ENCODE data around the gene OR3A2.
A peak's percentile ranks its signal among the peaks of the same experiment; 100 is the strongest.
"Not testable (repeated sequence)": the region's sequence is repeated elsewhere in the genome, so short reads cannot be mapped to it uniquely, and the experiment has no call there.

OR3A2 gene

DNA sequence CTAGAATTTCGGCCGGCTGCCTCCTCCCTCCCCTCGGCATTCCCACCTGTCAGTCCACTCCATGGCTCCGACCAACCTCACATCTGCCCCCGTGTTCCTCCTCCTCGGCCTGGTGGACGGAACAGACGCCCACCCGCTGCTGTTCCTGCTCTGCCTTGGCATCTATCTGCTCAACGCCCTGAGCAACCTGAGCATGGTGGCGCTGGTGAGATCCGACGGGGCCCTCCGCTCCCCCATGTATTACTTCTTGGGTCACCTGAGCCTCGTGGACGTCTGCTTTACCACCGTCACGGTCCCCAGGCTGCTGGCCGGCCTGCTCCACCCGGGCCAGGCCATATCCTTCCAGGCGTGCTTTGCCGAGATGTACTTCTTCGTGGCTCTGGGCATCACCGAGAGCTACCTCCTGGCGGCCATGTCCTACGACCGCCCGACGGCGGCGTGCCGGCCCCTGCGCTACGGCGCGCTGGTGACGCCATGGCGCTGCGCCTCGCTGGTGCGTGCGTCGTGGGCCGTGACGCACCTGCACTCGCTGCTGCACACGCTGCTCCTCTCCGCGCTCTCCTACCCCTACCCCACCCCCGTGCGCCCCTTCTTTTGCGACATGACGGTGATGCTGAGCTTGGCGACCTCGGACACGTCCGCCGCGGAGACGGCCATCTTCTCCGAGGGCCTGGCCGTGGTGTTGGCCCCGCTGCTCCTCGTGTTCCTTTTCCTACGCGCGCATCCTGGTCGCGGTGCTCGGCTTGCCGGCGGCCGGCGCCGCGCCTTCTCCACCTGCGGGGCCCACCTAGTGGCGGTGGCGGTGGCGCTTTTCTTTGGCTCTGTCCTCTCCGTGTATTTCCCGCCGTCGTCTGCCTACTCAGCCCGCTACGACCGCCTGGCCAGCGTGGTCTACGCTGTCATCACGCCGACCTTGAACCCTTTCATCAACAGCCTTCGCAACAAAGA is at the start of gene OR3A2:
TSS of gene OR3A2 (minus strand) at position 440 of the 948 bp plus-strand sequence.
- ATAC-seq (replicated peaks) (peak; percentile 70 to 94), DNase-seq (no peak)
- no peaks in the 10 kb centered on the region for H3K36me3 Mint-ChIP-seq
- H3K27me3 Mint-ChIP-seq = peaks cover 43 to 48% of the 10 kb centered on the region in 2 donors
- peaks cover 2 to 11% of the 10 kb centered on the region in 2 donors for H3K4me1 Mint-ChIP-seq
- H3K27ac Mint-ChIP-seq = peak within 1 kb of the TSS; percentile 72
- H3K4me3 Mint-ChIP-seq = peak within 1 kb of the TSS; percentile 64 to 82
- H3K9me3 Mint-ChIP-seq = peaks cover 0 to 3% of the 10 kb centered on the region in 2 donors

DNA sequence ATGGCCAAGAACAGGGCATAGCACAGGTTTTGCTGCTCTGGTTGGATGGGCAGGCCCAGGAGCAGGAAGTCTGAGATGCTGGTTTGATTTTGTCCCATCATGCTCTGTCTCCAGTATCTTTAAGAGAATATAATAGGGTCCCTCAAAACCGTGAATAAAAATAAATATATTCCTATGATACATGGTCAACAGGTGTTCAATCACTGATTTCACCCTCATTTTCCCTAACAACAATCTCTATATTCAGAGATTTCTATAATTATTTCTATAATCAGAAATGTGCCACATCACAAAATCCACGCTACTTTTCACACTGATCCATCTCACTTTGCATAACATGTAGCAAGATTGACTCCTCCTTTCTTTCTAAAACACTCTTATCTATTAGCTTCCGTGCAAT is 47.6 kb upstream of the OR3A2 start, which contains the start of gene OR1E2:
TSS of gene OR1E2 (minus strand) at position 101 of the 400 bp plus-strand sequence. CDS start at position 101, 0 bp downstream.
- H3K4me1 Mint-ChIP-seq = peaks cover 0 to 4% of the 10 kb centered on the region in 2 donors
- H3K27me3 Mint-ChIP-seq = peaks cover 14 to 43% of the 10 kb centered on the region in 2 donors
- H3K9me3 Mint-ChIP-seq = peaks cover 4 to 10% of the 10 kb centered on the region in 2 donors
- ATAC-seq (replicated peaks) (no peak), DNase-seq (no peak)
- no peak within 1 kb of the TSS for H3K27ac Mint-ChIP-seq
- H3K4me3 Mint-ChIP-seq = no peak within 1 kb of the TSS
- no peaks in the 10 kb centered on the region for H3K36me3 Mint-ChIP-seq

DNA sequence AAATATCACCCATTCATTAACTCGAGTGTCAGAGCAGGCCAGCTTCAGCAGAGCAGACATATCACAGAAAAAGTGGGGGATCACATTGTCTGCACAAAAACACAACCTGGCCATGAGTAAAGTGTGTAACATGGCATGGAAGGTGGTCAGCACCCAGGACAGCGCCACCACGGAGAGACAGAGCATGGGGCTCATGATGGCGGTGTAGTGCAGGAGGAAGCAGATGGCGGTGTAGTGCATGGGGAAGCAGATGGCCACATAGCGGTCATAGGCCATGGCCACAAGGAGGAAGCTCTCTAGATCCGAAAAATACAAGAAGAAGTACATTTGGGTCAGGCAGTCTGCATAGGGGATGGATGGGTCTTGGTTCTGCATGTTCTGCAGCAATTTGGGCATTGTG is 47.1 kb upstream of the OR3A2 start:
- not testable (repeated sequence) for H3K27ac Mint-ChIP-seq, H3K4me3 Mint-ChIP-seq, DNase-seq, H3K4me1 Mint-ChIP-seq, H3K36me3 Mint-ChIP-seq
- H3K27me3 Mint-ChIP-seq = peaks cover 14 to 44% of the 10 kb centered on the region in 2 donors
- H3K9me3 Mint-ChIP-seq = peaks cover 4 to 10% of the 10 kb centered on the region in 2 donors
- ATAC-seq (replicated peaks) = peak; percentile 61 to 71

DNA sequence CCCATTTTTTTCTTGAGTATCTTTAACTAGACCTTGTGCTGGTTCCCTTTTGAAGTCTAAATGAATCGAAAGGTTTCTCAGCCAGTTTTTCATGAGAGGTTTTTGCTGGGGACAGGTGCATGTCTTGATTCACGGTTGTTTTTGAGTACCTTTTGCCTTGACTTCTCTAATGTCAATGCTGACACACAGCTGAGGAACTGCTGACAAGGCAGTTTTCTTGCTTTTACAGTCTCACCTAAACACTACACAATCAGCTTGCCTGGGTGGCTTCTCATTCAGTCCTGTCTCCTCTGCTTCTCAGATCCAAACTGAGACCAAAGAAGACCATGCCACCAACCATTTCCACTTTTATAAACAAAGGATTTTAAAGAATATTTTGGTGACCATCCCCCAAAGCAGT is 32.1 kb upstream of the OR3A2 start:
- no peak for ATAC-seq (replicated peaks)
- no peak for DNase-seq
- H3K4me3 Mint-ChIP-seq = no peak overlapping the region
- peaks cover 25 to 30% of the 10 kb centered on the region in 2 donors for H3K27me3 Mint-ChIP-seq
- no peak overlapping the region for H3K27ac Mint-ChIP-seq
- H3K36me3 Mint-ChIP-seq = no peaks in the 10 kb centered on the region
- H3K9me3 Mint-ChIP-seq = peaks cover 2 to 4% of the 10 kb centered on the region in 2 donors
- no peaks in the 10 kb centered on the region for H3K4me1 Mint-ChIP-seq

DNA sequence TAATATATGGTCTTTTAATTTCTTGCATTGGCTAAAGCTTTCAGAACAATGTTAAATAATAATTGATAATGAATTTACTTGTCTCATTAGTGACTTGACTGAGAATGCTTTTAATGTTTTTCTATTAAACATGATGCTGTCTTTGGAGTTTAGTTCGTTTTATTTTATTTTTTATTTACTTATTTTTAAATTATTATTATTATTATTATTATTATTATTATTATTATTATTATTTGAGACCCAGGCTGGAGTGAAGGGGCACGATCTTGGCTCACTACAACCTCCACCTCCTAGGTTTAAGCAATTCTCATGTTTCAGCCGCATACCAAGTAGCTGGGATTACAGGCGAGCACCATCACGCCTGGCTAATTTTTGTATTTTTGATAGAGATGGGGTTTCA is 29.5 kb upstream of the OR3A2 start:
- DNase-seq (no peak), ATAC-seq (replicated peaks) (no peak)
- Mint-ChIP-seq H3K9me3 (peaks cover 2 to 4% of the 10 kb centered on the region in 2 donors), H3K36me3 (no peaks in the 10 kb centered on the region), H3K4me1 (peaks cover 2 to 5% of the 10 kb centered on the region in 2 donors), H3K4me3 (no peak overlapping the region), H3K27ac (no peak overlapping the region), H3K27me3 (peaks cover 32 to 41% of the 10 kb centered on the region in 2 donors)

DNA sequence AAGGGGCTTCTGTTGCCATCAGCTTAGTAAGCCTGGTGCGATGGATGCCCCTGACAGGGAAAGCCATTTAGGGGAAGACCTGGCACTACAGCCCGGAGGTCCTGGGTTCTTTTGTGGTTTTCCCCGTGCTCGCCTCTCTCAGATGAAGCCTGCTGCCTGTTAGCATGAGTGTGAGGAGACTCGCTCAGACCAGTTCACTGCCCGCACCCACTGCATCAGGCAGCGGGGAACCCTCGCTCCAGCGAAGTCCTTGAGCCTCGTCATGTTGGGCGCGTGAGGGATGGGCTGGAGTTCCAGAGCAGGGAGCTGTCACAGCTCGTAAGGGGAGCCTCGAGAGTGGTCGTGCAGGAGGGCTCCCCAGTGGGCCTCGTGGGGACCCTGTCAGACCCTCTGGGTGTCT is 26.1 kb upstream of the OR3A2 start:
- ATAC-seq (replicated peaks); DNase-seq; H3K36me3 Mint-ChIP-seq; H3K4me1 Mint-ChIP-seq; H3K4me3 Mint-ChIP-seq; H3K27ac Mint-ChIP-seq; H3K9me3 Mint-ChIP-seq: not testable (repeated sequence)
- peaks cover 44 to 56% of the 10 kb centered on the region in 2 donors for H3K27me3 Mint-ChIP-seq

DNA sequence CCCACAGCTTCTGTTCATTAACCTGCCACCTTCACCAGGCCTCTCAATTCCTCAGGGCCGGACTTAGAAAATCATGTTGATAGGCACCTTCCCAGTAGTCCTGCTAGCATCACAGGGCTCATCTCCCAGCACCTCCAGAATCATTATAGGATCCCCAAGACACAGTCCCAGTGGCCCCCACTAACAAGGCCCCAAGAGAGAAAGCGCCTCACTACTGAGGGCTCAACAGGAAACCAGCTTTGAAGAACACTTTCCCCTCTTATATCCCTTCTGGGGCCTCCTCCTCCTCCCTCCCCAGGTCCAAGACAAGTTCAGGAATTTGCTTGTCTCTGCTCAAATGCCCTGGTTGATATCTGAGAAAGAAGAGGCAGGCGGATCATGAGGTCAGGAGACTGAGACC is 25.0 kb upstream of the OR3A2 start, which contains the start of gene OR3A3:
TSS of gene OR3A3 (plus strand) at position 301 of the 400 bp plus-strand sequence.
- DNase-seq (no peak), ATAC-seq (replicated peaks) (no peak)
- Mint-ChIP-seq H3K27me3 (peaks cover 45 to 60% of the 10 kb centered on the region in 2 donors), H3K36me3 (peaks cover 0 to 2% of the 10 kb centered on the region in 2 donors), H3K4me1 (peaks cover 2 to 5% of the 10 kb centered on the region in 2 donors), H3K4me3 (no peak within 1 kb of the TSS), H3K27ac (no peak within 1 kb of the TSS), H3K9me3 (peaks cover 14 to 15% of the 10 kb centered on the region in 2 donors)

DNA sequence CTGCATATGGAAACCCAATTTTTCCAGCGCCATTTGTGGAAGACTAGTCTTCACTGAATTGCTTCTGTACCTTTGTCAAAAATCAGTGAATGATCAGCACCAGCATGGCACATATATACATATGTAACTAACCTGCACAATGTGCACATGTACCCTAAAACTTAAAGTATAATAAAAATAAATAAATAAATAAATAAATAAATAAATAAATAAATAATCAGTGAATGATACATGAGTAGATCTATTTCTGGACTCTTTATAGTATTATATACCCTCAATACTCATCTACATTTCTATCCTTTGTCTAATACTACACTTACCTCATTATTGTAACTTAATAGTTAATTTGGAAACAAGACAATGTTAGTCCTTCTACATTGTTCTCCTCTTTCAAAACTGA is 17.7 kb upstream of the OR3A2 start:
- not testable (repeated sequence) for DNase-seq; H3K4me3 Mint-ChIP-seq; H3K4me1 Mint-ChIP-seq; ATAC-seq (replicated peaks); H3K36me3 Mint-ChIP-seq; H3K27ac Mint-ChIP-seq
- Mint-ChIP-seq H3K27me3 (peaks cover 24 to 26% of the 10 kb centered on the region in 2 donors), H3K9me3 (peaks cover 16% of the 10 kb centered on the region in 2 donors)

DNA sequence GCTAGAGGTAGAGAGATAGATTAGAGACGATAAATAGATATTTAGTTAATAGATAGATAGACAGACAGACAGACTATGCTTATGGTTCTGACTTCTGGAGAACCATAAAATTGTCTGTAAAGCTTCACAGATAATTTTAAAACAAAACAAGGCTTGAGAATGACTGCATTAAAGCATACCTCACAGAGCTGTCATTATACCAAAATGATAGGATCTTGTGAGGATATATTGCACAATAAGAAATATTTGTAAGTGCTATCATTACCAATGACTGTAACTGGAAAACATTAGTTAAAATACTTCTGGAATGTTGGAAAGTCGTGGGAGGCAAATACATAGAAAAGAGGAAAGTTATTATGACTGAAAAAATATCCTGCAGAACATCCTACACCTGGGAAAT is 15.7 kb upstream of the OR3A2 start:
- ATAC-seq (replicated peaks) (no peak), DNase-seq (no peak)
- Mint-ChIP-seq H3K27ac (no peak overlapping the region), H3K36me3 (no peaks in the 10 kb centered on the region), H3K27me3 (peaks cover 9 to 14% of the 10 kb centered on the region in 2 donors), H3K4me3 (no peak overlapping the region), H3K4me1 (no peaks in the 10 kb centered on the region), H3K9me3 (peaks cover 8 to 9% of the 10 kb centered on the region in 2 donors)

DNA sequence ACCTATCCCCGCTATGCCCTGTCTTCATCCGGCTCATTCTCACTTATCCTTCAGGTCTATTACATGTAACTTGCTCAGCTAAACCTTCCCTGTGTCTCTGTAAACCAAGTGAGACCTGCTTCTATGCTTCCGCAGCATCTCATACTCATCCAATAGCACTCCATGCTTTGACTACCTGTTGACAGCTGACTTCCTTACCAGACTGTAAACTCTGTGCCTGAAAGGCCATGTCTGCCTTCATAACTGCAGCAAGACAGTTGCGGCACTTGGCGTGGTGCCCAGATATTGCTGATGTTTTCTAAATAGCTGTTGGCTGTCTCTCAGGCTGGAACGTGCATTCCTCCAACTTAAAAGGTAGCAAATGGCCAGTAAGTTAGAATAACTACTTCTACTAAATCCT is 13.9 kb upstream of the OR3A2 start:
- H3K9me3 Mint-ChIP-seq = peaks cover 0 to 1% of the 10 kb centered on the region in 2 donors
- H3K27me3 Mint-ChIP-seq = peaks cover 14 to 15% of the 10 kb centered on the region in 2 donors
- DNase-seq = no peak
- no peak overlapping the region for H3K27ac Mint-ChIP-seq
- H3K4me1 Mint-ChIP-seq = no peaks in the 10 kb centered on the region
- H3K36me3 Mint-ChIP-seq = no peaks in the 10 kb centered on the region
- H3K4me3 Mint-ChIP-seq = no peak overlapping the region
- no peak for ATAC-seq (replicated peaks)

DNA sequence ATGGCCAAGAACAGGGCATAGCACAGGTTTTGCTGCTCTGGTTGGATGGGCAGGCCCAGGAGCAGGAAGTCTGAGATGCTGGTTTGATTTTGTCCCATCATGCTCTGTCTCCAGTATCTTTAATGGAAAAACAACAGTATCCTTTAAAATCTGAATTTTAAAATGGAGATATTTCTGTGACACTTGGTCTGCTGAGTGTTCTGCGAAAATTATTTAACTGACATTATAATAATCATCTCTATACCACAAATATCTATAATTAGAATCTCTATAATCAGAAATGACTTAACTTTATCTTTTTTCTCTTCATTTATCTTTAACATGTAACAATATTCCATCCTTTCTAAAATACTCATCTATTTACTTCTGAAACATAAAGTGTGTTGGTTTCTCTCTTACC is 12.2 kb upstream of the OR3A2 start, which contains the start of gene OR1E1:
TSS of gene OR1E1 (minus strand) at position 101 of the 400 bp plus-strand sequence. CDS start at position 101, 0 bp downstream.
- H3K36me3 Mint-ChIP-seq = no peaks in the 10 kb centered on the region
- H3K27me3 Mint-ChIP-seq = peaks cover 18 to 22% of the 10 kb centered on the region in 2 donors
- no peaks in the 10 kb centered on the region for H3K4me1 Mint-ChIP-seq
- ATAC-seq (replicated peaks) = no peak
- no peak within 1 kb of the TSS for H3K27ac Mint-ChIP-seq
- H3K9me3 Mint-ChIP-seq = no peaks in the 10 kb centered on the region
- DNase-seq = no peak
- no peak within 1 kb of the TSS for H3K4me3 Mint-ChIP-seq

DNA sequence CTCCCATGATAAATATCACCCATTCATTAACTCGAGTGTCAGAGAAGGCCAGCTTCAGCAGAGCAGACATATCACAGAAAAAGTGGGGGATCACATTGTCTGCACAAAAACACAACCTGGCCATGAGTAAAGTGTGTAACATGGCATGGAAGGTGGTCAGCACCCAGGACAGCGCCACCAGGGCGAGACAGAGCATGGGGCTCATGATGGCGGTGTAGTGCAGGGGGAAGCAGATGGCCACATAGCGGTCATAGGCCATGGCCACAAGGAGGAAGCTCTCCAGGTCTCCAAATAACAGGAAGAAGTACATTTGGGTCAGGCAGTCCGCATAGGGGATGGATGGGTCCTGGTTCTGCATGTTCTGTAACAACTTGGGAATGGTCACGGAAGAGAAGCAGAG is 11.7 kb upstream of the OR3A2 start:
- H3K4me1 Mint-ChIP-seq; H3K27ac Mint-ChIP-seq; ATAC-seq (replicated peaks); H3K4me3 Mint-ChIP-seq; DNase-seq; H3K36me3 Mint-ChIP-seq; H3K9me3 Mint-ChIP-seq: not testable (repeated sequence)
- peaks cover 18 to 22% of the 10 kb centered on the region in 2 donors for H3K27me3 Mint-ChIP-seq

DNA sequence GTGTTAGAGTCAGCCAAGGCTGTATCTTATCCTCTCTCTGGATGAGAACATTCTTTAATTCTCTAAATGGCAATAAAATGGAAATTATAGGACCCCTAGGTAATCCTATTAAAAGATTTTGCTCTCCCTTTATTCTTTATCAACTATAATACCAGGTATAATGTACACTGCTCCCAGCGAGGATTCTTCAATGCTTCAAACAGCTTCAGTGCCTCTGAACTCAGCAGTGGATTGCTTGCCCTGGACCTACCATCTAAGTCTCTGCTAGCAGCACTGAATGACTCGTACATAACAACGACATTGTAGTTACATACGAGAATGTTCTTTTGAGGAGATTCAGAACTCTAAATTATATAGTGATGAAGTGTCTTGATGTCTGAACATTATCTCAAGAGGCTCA is 3.7 kb upstream of the OR3A2 start:
- Mint-ChIP-seq H3K27me3 (peaks cover 37 to 55% of the 10 kb centered on the region in 2 donors), H3K27ac (no peak overlapping the region), H3K4me1 (peaks cover 2 to 11% of the 10 kb centered on the region in 2 donors), H3K36me3 (no peaks in the 10 kb centered on the region), H3K9me3 (peaks cover 0 to 9% of the 10 kb centered on the region in 2 donors), H3K4me3 (no peak overlapping the region)
- ATAC-seq (replicated peaks) (no peak), DNase-seq (no peak)

DNA sequence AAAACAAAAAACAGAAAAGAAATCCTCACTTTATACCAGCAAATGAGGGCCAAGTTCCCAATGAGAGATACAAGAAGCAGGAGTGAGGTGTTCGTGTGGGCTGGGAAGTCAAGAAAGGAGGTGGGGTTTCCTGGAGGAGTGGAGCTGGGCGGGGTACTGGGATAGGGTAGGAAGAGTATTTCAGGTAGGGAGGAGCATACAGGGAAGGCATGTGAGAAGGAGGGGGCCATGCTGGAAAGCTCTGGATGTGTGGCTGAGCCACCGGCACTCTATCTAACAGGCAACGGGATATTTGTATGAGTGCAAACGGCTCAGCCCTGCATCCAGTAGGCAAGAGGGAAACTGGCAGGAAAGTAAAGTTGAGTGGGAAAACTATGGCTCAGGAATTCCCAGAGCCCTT is 4.2 kb downstream of the OR3A2 start:
- H3K27me3 Mint-ChIP-seq = peaks cover 58% of the 10 kb centered on the region in 2 donors
- H3K27ac Mint-ChIP-seq = no peak overlapping the region
- peaks cover 0 to 4% of the 10 kb centered on the region in 2 donors for H3K36me3 Mint-ChIP-seq
- no peaks in the 10 kb centered on the region for H3K9me3 Mint-ChIP-seq
- ATAC-seq (replicated peaks) = no peak
- no peak for DNase-seq
- peaks cover 2 to 16% of the 10 kb centered on the region in 2 donors for H3K4me1 Mint-ChIP-seq
- no peak overlapping the region for H3K4me3 Mint-ChIP-seq

Data from stimulated activated naive B cell treated with anti-CD40 and anti-IgM and Interleukin-4, amounts not matched to agents 10 μg/mL and 1 μg/mL and 100 μg/mL, for 72 hours (primary cell).